Ishikawa (cell line): ENCODE results near the gene TMEM132D.

Experiments
- RAD21 ChIP-seq: IDR thresholded peaks from 2 replicates; pipeline ENCODE4 v1.6.1; 2012; ENCODE audit warnings: low read depth
- TAF1 ChIP-seq: IDR thresholded peaks from 2 replicates; pipeline ENCODE4 v1.6.1; 2012; ENCODE audit warnings: low read depth, mild to moderate bottlenecking
- YY1 ChIP-seq: IDR thresholded peaks from 2 replicates; pipeline ENCODE4 v1.6.1; 2012; ENCODE audit warnings: low read depth
- TF ChIP-seq, protein P1 (sequence below): IDR thresholded peaks from 2 replicates; pipeline ENCODE4 v1.6.1; 2012; ENCODE audit warnings: low read depth, mild to moderate bottlenecking

DNA sequence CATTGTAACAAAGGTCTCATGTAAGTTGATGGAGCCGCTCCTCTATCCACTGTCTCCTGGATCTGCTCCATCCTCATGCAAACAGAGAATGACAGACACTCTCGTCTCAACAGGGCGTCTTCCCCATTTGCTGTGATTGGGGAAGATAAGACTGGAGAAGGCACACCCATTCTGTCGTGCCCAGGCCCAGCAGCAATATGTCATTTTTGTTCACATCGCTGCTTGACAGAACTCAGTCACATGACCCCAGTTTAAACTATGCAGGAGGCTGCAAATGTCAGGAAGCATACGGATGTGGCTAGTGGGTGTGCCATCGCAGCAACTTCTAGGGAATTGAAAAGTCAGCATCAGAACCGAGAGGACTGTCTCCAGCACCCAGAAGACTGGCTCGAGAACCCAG, 290.5 kb downstream of the TMEM132D start:
- TF ChIP-seq, protein P1, sequence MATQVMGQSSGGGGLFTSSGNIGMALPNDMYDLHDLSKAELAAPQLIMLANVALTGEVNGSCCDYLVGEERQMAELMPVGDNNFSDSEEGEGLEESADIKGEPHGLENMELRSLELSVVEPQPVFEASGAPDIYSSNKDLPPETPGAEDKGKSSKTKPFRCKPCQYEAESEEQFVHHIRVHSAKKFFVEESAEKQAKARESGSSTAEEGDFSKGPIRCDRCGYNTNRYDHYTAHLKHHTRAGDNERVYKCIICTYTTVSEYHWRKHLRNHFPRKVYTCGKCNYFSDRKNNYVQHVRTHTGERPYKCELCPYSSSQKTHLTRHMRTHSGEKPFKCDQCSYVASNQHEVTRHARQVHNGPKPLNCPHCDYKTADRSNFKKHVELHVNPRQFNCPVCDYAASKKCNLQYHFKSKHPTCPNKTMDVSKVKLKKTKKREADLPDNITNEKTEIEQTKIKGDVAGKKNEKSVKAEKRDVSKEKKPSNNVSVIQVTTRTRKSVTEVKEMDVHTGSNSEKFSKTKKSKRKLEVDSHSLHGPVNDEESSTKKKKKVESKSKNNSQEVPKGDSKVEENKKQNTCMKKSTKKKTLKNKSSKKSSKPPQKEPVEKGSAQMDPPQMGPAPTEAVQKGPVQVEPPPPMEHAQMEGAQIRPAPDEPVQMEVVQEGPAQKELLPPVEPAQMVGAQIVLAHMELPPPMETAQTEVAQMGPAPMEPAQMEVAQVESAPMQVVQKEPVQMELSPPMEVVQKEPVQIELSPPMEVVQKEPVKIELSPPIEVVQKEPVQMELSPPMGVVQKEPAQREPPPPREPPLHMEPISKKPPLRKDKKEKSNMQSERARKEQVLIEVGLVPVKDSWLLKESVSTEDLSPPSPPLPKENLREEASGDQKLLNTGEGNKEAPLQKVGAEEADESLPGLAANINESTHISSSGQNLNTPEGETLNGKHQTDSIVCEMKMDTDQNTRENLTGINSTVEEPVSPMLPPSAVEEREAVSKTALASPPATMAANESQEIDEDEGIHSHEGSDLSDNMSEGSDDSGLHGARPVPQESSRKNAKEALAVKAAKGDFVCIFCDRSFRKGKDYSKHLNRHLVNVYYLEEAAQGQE: no peak
- no peak for TF ChIP-seq RAD21
- no peak for TF ChIP-seq YY1
- no peak for TF ChIP-seq TAF1
